Hepatocyte (in vitro differentiated cells): ENCODE measurements around the gene MDH1B.

Experiments
- CTCF ChIP-seq: fragments of 200-600 bp; sonication (generic); IDR thresholded peaks from 2 replicates; pipeline ENCODE4 v1.5.1; 2016; ENCODE audit warnings: antibody characterized with exemption, mild to moderate bottlenecking; ENCODE audit not compliant: poor library complexity
- EZH2 ChIP-seq: fragments of 200-600 bp; sonication (generic); IDR thresholded peaks from 2 replicates; pipeline ENCODE4 v1.6.1; 2016; ENCODE audit warnings: antibody characterized with exemption, mild to moderate bottlenecking, borderline replicate concordance

GRCh38 chr2:206692971-206693370, 72.2 kb downstream of the MDH1B start:
- TF ChIP-seq CTCF (no peak), EZH2 (no peak)
